Upper lobe of left lung (tissue), 6 donors: Measurements from ENCODE around the gene SURF4. TPM values are rescaled to one million over a fixed set of nuclear protein-coding genes. Genes with fewer than 3 reads are reported as not detected.

Source experiments
- ATAC-seq, 2 donors: fragments of 200-7000 bp; cut with Tn5 transposase; one replicate each; pipeline ENCODE4 v1.9.1; 2022; ENCODE audit warnings: mild to moderate bottlenecking in 2 of 2, moderate library complexity in 2 of 2; ENCODE audit not compliant: low FRiP score in 2 of 2
- DNase-seq, 2 donors: peaks; one replicate each; pipeline ENCODE4 v3.0.0-alpha.2; 2019 to 2020
- H3K27ac ChIP-seq, 4 donors: fragments of 200-600 bp; sonication (generic); one replicate each; pipeline ENCODE4 v1.5.1; 2016 to 2019
- H3K27me3 ChIP-seq, 4 donors: fragments of 200-600 bp; sonication (generic); one replicate each; pipeline ENCODE4 v1.5.1; 2017 to 2019
- H3K36me3 ChIP-seq, 4 donors: fragments of 200-600 bp; sonication (generic); one replicate each; pipeline ENCODE4 v1.5.1; 2016 to 2019
- H3K4me1 ChIP-seq, 4 donors: fragments of 200-600 bp; sonication (generic); one replicate each; pipeline ENCODE4 v1.5.1; 2018 to 2019
- H3K4me3 ChIP-seq, 4 donors: fragments of 200-600 bp; sonication (generic); one replicate each; pipeline ENCODE4 v1.5.1; 2017 to 2019; ENCODE audit warnings: mild to moderate bottlenecking in 2 of 4, moderate library complexity in 1 of 4
- H3K9me3 ChIP-seq, 4 donors: fragments of 200-600 bp; sonication (generic); one replicate each; pipeline ENCODE4 v1.5.1; 2018 to 2019
- CTCF ChIP-seq, 6 experiments: fragments of 450-650 bp in 4 of 6; fragments of 200-600 bp in 2 of 6; sonication (generic) in 2 of 6; IDR thresholded peaks; one replicate each; pipeline ENCODE4 v1.5.1; 2016 to 2019; ENCODE audit warnings: antibody characterized with exemption in 6 of 6
- EP300 ChIP-seq, 4 donors: sonication (generic); formaldehyde crosslinking; IDR thresholded peaks; one replicate each; pipeline ENCODE4 v1.5.1; 2017; ENCODE audit warnings: antibody characterized with exemption in 4 of 4, control low read depth in 2 of 4
- POLR2A ChIP-seq, 4 donors: fragments of 450-650 bp; IDR thresholded peaks; one replicate each; pipeline ENCODE4 v1.5.1; 2016 to 2017; ENCODE audit warnings: antibody characterized with exemption in 4 of 4, mild to moderate bottlenecking in 2 of 4
- POLR2AphosphoS5 ChIP-seq, 2 donors: sonication (generic); formaldehyde crosslinking; IDR thresholded peaks; one replicate each; pipeline ENCODE4 v1.5.1; 2017; ENCODE audit warnings: antibody characterized with exemption in 2 of 2
- WGBS, 2 donors: methylation state at CpG; one replicate each; pipeline ENCODE4 v1.1.5; 2017 to 2018; 5-methylcytosine and 5-hydroxymethylcytosine counted together
- total RNA-seq, 6 donors: library from RNA; depleted of rRNA in 4 of 6; stranded (reverse); fragments of >200 nt in 4 of 6; gene quantifications; one replicate each; pipeline versions ENCODE4 v1.1.0 to v1.2.1, GENCODE V29; 2016 to 2021
- donor health status: DM: no; HTN: no; CAD: no; lungs with moderate emphysema.
- donor health status: DM: no; HTN: yes; CAD: no; lungs with severe emphysema.

SURF4 gene
- total RNA-seq, 6 donors from 2014 or later, result 66.0 to 208 (median 137) TPM

- TF ChIP-seq POLR2AphosphoS5 (IDR thresholded peaks at IDR 0.05) (no peak), POLR2A (IDR thresholded peaks at IDR 0.05) (no peak), EP300 (IDR thresholded peaks at IDR 0.05) (no peak), CTCF (IDR thresholded peaks at IDR 0.05) (no peak)
- H3K27me3 ChIP-seq, result no peaks in the 10 kb centered on the region
- H3K9me3 ChIP-seq, result no peaks in the 10 kb centered on the region
- H3K4me3 ChIP-seq, result no peak overlapping the region
- DNase-seq (no peak), ATAC-seq (no peak)
- H3K27ac ChIP-seq, result no peak overlapping the region
- H3K4me1 ChIP-seq, result no peaks in the 10 kb centered on the region
- 68 to 88% methylated on average over 5 to 9 of the region's 9 CpGs for WGBS, 2 donors
- no peaks in the 10 kb centered on the region for H3K36me3 ChIP-seq
Measured at GRCh38 chr9:133387680-133388079, 11.8 kb upstream of the SURF4 start.

- Histone ChIP-seq H3K27ac (no peak overlapping the region), H3K36me3 (no peaks in the 10 kb centered on the region), H3K4me1 (no peaks in the 10 kb centered on the region), H3K9me3 (no peaks in the 10 kb centered on the region), H3K4me3 (no peak overlapping the region), H3K27me3 (no peaks in the 10 kb centered on the region)
- TF ChIP-seq CTCF (IDR thresholded peaks at IDR 0.05) (no peak), EP300 (IDR thresholded peaks at IDR 0.05) (no peak), POLR2A (IDR thresholded peaks at IDR 0.05) (no peak), POLR2AphosphoS5 (IDR thresholded peaks at IDR 0.05) (no peak)
- ATAC-seq, result peak in 1 of 2 donors; percentile 8
- WGBS, 2 donors, result 76 to 92% methylated on average over 2 to 13 of the region's 13 CpGs
- no peak for DNase-seq
Measured at GRCh38 chr9:133386338-133386737, 10.5 kb upstream of the SURF4 start.

GRCh38 chr9:133385452-133385851 lies 9.6 kb upstream of the SURF4 start:
- H3K27ac ChIP-seq, result no peak overlapping the region
- no peaks in the 10 kb centered on the region for H3K4me1 ChIP-seq
- ATAC-seq (no peak), DNase-seq (no peak)
- WGBS, 2 donors, result 85 to 90% methylated on average over 4 to 14 of the region's 14 CpGs
- no peak for TF ChIP-seq POLR2A (IDR thresholded peaks at IDR 0.05)
- no peak for TF ChIP-seq CTCF (IDR thresholded peaks at IDR 0.05)
- TF ChIP-seq POLR2AphosphoS5 (IDR thresholded peaks at IDR 0.05), result no peak
- TF ChIP-seq EP300 (IDR thresholded peaks at IDR 0.05), result no peak
- H3K4me3 ChIP-seq, result no peak overlapping the region
- H3K9me3 ChIP-seq, result no peaks in the 10 kb centered on the region
- no peaks in the 10 kb centered on the region for H3K36me3 ChIP-seq
- no peaks in the 10 kb centered on the region for H3K27me3 ChIP-seq

- Histone ChIP-seq H3K27ac (no peak overlapping the region), H3K4me1 (no peaks in the 10 kb centered on the region), H3K4me3 (no peak overlapping the region), H3K9me3 (no peaks in the 10 kb centered on the region), H3K36me3 (no peaks in the 10 kb centered on the region), H3K27me3 (no peaks in the 10 kb centered on the region)
- TF ChIP-seq POLR2A (IDR thresholded peaks at IDR 0.05) (no peak), POLR2AphosphoS5 (IDR thresholded peaks at IDR 0.05) (no peak), EP300 (IDR thresholded peaks at IDR 0.05) (no peak), CTCF (IDR thresholded peaks at IDR 0.05) (no peak)
- WGBS, 2 donors, result 90 to 91% methylated on average over 17 of the region's 17 CpGs
- DNase-seq, result no peak
- no peak for ATAC-seq
Measured at GRCh38 chr9:133384736-133385321, 9.0 kb upstream of the SURF4 start.

- H3K9me3 ChIP-seq, result no peaks in the 10 kb centered on the region
- DNase-seq (no peak), ATAC-seq (no peak)
- H3K36me3 ChIP-seq, result no peaks in the 10 kb centered on the region
- WGBS, 2 donors, result 88 to 93% methylated on average over 3 of the region's 3 CpGs
- H3K27ac ChIP-seq, result no peak overlapping the region
- no peaks in the 10 kb centered on the region for H3K4me1 ChIP-seq
- no peaks in the 10 kb centered on the region for H3K27me3 ChIP-seq
- H3K4me3 ChIP-seq, result no peak overlapping the region
- TF ChIP-seq POLR2AphosphoS5 (IDR thresholded peaks at IDR 0.05) (no peak), POLR2A (IDR thresholded peaks at IDR 0.05) (no peak), EP300 (IDR thresholded peaks at IDR 0.05) (no peak), CTCF (IDR thresholded peaks at IDR 0.05) (no peak)
Measured at GRCh38 chr9:133383438-133383837, 7.6 kb upstream of the SURF4 start.
